ENCODE data around the gene ALG12.
A peak's percentile ranks its signal among the peaks of the same experiment; 100 is the strongest.
"Not testable (repeated sequence)": the region's sequence is repeated elsewhere in the genome, so short reads cannot be mapped to it uniquely, and the experiment has no call there.

The ALG12 gene

GRCh38 chr22:49945042-49945794 lies 27.0 kb upstream of the ALG12 start:
- DNase-seq (ENCODE audit: low spot score): not testable (repeated sequence)

- DNase-seq (ENCODE audit: low spot score): no peak
Observed at GRCh38 chr22:49944399-49944891, 26.2 kb upstream of the ALG12 start.

DNA sequence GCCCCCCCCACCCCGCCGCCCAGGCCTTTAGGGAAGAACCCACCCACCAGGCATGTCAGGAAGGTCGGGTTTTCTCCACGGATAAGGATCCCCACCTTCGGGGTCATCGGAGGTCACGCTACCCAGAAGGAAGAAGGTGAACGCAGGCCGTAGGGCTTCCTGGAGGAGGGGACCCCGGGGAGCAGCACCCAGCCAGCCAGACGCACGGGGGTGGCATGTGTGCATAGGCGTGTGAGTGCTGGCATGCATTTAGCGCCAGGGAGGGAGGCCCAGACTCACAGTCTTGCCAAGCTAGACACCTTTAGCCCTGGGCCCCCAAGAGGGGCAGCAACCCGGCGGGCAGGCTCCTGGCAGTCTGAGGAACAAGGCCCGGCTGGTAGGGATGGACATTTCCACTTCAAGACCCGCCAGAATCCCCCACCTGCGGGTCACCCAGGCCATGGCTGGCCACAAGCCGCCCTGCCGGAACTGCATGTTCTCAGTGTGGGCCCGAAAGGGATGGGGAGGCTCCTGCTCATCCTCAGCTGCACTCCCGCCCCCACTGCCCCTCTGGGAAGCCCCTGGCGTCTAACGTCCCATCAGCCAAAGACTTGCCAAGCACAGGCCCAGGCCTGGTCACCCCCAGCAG lies 25.6 kb upstream of the ALG12 start:
- DNase-seq (ENCODE audit: low spot score): no peak

- DNase-seq (ENCODE audit: low spot score): no peak
Observed at GRCh38 chr22:49943405-49943765, 25.1 kb upstream of the ALG12 start.

GRCh38 chr22:49942565-49943404 lies 24.5 kb upstream of the ALG12 start:
- DNase-seq (ENCODE audit: low spot score): no peak

GRCh38 chr22:49941507-49942316 lies 23.5 kb upstream of the ALG12 start:
- DNase-seq (ENCODE audit: low spot score): no peak

DNA sequence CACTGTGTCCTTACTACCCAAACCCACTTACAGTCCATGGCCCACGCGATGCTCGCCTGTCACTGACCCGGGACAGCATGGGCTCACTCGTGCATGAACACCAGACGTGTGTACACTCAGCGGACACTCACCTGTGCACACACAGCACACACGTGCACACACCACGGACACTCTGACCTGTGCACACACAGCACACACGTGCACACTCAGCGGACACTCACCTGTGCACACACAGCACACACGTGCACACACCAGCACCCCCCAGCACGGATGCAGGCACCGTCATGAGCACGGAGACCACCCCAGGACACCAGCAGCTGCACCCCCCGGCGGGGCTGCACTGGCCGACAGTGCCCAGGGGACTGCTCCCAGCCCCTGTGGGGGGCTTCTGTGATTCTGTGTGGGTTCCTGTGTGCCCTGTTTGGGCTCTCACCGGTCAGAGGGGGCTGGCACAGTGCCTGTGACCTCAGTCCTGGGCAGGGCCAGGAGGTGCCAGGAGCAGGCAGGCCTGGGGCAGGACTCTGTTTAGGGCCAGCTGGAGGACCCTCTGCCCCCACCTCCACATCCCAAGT lies 20.4 kb upstream of the ALG12 start:
- DNase-seq (ENCODE audit: low spot score): no peak

- peak; percentile 80 for DNase-seq (ENCODE audit: low spot score)
Observed at GRCh38 chr22:49937758-49938564, 19.7 kb upstream of the ALG12 start.

DNA sequence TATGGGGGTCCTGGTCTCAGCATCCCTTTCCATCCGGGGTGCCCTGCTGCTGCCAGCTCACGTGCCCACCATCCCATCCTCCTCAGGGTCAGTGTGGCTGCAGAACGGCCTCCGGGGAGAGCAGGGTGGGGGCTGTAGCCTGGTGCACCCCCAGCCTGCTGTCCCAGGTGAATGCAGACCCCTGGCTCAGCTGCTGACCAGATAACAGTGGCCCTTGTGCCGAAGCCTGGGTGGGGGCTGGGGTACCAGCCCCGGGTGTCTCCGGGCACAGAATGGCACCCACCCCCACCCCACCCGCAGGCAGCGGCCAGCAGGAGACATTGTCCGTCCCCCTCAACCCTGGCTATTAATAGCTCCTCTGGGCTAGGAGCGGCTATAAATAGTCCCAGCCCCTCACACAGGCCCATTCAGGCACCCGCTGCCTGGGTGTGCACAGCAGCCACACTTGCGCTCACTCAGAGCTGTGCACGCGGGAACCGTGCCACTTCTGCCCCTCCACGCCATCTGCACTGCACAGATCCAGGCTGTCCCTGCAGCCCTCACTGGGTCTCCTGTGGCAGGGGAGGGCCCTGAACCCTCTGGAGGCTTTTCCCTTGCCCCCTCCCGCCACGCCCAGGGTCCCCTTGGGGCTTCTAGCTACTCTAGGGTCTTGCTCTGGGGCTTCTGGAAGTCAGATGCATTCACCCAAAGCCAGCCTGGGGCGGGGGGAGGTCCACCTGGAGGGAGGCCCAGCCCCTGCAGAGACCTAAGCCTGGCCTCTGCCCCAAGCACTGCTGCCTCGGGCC lies 18.9 kb upstream of the ALG12 start:
- peak; percentile 90 for DNase-seq (ENCODE audit: low spot score)

DNA sequence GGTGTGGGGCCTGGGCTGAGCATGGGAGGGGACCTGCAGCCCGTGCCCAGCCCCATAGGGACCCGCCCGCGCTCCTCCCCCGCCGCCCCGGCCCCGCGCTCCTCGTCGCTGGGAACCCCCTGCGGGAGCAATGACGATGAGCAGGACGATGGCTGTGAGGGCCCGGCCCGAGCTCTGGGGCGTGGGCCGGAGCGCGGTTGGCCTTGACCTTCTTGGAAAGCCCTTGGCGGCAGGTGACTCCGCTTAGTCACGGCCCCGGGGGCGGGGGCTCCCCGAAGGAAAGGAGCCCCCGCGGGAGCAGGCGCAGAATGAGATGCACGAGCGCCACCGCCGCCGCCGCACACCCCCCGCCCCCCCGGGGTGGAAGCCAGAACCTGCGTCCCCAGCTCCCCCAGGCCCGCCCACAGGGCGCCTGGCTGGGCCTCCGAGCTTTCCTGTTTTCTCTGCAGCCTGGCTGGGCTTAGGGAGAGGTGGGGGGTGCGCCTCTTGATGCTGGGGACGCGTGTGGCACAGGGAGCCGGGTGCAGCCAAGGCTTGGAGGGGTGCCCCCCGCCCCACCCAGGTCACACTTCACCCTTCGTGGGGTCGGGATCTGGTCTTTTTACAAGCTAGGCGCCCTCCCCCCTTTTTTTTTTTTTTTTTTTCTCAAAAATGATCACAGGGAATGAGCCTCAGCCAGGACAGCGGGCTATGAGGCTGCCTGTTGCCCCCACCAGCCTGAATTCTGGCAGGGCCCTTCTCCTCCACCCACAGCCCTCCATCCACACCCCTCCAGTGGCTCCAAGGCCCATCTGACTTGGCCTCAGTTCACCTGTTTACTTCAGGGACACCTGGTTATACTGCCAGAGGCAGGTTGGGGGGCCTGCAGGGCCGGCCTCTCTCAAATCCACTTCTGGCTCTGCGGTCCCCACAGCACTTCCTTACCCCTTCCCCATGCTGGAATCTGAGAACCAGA lies 18.1 kb upstream of the ALG12 start:
- DNase-seq (ENCODE audit: low spot score): peak; percentile 58

- no peak for DNase-seq (ENCODE audit: low spot score)
Observed at GRCh38 chr22:49935561-49935960, 17.3 kb upstream of the ALG12 start.

GRCh38 chr22:49934891-49935557 lies 16.8 kb upstream of the ALG12 start:
- DNase-seq (ENCODE audit: low spot score): peak; percentile 60

DNA sequence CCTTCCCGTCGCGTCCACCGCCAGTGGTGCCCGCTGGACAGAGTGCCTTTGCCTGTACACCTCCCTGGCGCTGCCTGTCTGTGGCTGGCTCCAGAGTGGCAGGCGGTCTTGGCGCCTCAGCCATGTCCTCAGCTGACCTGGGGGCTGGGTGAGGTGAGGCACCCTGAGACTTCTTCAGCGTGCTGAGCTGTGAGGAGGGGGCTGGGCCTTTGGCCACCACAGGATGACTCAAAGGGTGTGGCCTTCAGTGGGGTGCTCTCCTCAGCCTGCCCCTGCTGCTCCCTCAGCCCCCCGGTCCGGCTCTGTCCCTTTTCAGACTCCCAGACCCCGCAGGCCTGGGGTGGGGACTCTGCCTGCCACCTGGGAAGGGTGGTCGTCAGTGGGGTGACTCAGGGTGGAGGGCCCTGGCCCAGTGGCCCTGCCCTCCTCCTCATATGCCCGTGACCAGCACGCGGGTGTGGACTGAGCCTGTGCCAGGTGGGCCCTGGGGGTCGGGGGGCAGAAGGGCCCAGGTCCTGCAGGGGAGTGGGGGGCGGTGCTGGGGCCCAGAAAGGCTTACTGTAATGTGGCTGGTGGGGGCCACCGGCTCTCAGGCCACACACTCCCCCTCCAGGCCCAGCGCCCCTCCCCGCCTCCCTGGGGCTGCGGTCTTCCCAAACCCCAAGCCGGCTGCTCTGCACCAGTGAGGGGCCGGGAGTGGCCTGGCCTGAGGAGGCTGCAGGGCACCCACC lies 16.1 kb upstream of the ALG12 start:
- peak; percentile 48 for DNase-seq (ENCODE audit: low spot score)

- DNase-seq (ENCODE audit: low spot score): peak; percentile 86
Observed at GRCh38 chr22:49933236-49934159, 15.3 kb upstream of the ALG12 start.

DNA sequence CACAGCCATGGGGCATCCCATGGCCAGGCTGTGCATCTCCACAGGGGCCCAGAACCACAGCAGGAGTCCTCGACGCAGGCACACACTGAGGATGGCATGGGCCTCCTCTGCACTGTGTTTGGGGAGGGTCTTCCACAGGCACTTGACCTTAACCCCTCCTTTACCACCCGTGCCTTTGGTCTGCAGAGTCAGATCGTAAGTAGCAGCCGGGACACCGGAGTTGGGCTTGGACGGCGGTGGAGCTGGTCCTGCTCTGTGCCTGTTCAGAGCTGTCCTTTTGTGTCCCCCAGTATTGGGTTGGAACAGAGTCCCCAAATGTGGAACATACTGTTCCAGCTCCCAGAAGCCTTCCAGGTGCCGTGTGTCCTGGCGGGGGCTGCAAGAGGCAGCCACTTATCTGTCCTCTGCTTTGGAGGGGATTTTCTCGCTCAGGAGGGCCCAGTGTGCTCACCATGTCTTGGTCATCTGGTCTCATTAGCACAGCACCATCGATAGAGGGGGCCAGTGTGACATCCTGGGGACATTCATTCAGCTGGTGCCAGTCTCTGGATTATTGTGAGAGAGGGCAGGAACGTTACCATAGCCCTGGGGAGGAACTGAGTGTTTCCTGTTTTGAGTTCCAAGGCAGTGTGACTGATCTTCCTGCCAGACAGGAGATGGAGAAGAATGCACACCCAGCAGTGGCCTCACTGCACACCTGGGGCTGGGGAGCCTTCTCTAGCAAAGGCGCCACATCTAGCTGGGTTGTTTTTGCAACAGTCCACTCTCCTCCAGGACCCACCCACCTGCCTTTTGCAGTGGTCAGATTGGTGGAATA lies 12.6 kb upstream of the ALG12 start:
- DNase-seq (ENCODE audit: low spot score): peak; percentile 93
